Kidney (tissue), 14 donors: ENCODE results near the gene PNMA8C. TPM values are rescaled to one million over a fixed set of nuclear protein-coding genes. Genes with fewer than 3 reads are reported as not detected.
A peak's percentile ranks its signal among the peaks of the same experiment; 100 is the strongest.
"Not testable (repeated sequence)": the region's sequence is repeated elsewhere in the genome, so short reads cannot be mapped to it uniquely, and the experiment has no call there.

Source experiments
- DNase-seq, 5 donors: peaks; one replicate each; pipeline ENCODE4 v3.0.0-alpha.2; 2013 to 2020
- FAIRE-seq: peaks from 2 replicates; lab custom pipeline; 2012; peaks lifted over from hg19 to GRCh38; lab: Jason Lieb, UNC
- H3K27ac ChIP-seq, 2 donors: one replicate each; pipeline ENCODE4 v1.7.0; 2013; ENCODE audit warnings: low read depth in 2 of 2, low read length in 2 of 2, inconsistent platforms in 1 of 2
- H3K27me3 ChIP-seq: one replicate; pipeline ENCODE4 v1.7.1; 2013; ENCODE audit warnings: low read length, inconsistent platforms; ENCODE audit not compliant: control insufficient read depth, insufficient read depth
- H3K36me3 ChIP-seq, 3 donors: one replicate each; pipeline versions ENCODE4 v1.7.0 to v1.7.1; 2013; ENCODE audit warnings: low read length in 3 of 3, control low read depth in 1 of 3, inconsistent platforms in 1 of 3; ENCODE audit not compliant: insufficient read depth in 3 of 3, control insufficient read depth in 2 of 3
- H3K4me1 ChIP-seq, 3 donors: one replicate each; pipeline versions ENCODE4 v1.7.0 to v1.7.1; 2013; ENCODE audit warnings: low read length in 3 of 3, inconsistent platforms in 1 of 3, low read depth in 1 of 3; ENCODE audit not compliant: control insufficient read depth in 2 of 3, insufficient read depth in 2 of 3
- H3K4me3 ChIP-seq, 3 donors: one replicate each; pipeline versions ENCODE4 v1.7.0 to v1.8.1; 2013; ENCODE audit warnings: low read length in 3 of 3, control low read depth in 1 of 3, inconsistent platforms in 1 of 3
- H3K9ac ChIP-seq, 3 donors: one replicate each; pipeline versions ENCODE4 v1.7.0 to v1.7.1; 2013; ENCODE audit warnings: low read length in 3 of 3, control low read depth in 1 of 3, inconsistent platforms in 1 of 3
- H3K9me3 ChIP-seq, 3 donors: one replicate each; pipeline versions ENCODE4 v1.7.0 to v1.7.1; 2013; ENCODE audit warnings: low read length in 3 of 3, control low read depth in 1 of 3, inconsistent platforms in 1 of 3; ENCODE audit not compliant: control insufficient read depth in 2 of 3, insufficient read depth in 1 of 3
- CTCF ChIP-seq: IDR thresholded peaks from 3 replicates; pipeline ENCODE4 v1.5.1; 2012; ENCODE audit warnings: mild to moderate bottlenecking, moderate library complexity, borderline replicate concordance; ENCODE audit not compliant: insufficient read depth; ENCODE audit errors: extremely low read depth
- intact Hi-C: fragments of 100-400 bp; cut with DNase I; formaldehyde crosslinking; loops from one replicate; pipeline ENCODE4 v1.11.1; 2022
- polyA plus RNA-seq: library from polyadenylated mRNA; stranded (reverse); fragments of 350-450 nt; fragmentation: Illumina TruSeq; extraction: RNeasy Lipid Tissue Mini Kit (QIAGEN cat#74804); gene quantifications from one replicate; pipeline ENCODE4 v1.2.3, GENCODE V29; 2014; ENCODE audit warnings: low read depth, low replicate concordance; ENCODE audit not compliant: insufficient read depth
- total RNA-seq: library from RNA; stranded (reverse); fragmentation: NEBNext Ultra II Directional; extraction: Animal tissue kit (Norgen Biotek cat#: 25700); gene quantifications from one replicate; pipeline ENCODE4 v1.2.1, GENCODE V29; 2021
- donor health status: control.
- donor health status: control.
- donor health status: control.
- donor health status: control.
- donor health status: control.
- donor health status: DM: yes; HTN: yes; CAD: no.
- donor health status: Normal renal cell carcinoma (clear cell type).

The PNMA8C gene
- total and polyA plus RNA-seq, 2 donors from 2014 or later = 0.09 TPM

- H3K4me1 ChIP-seq = no peaks in the 10 kb centered on the region
- intact Hi-C loops = no loop called here
- H3K36me3 ChIP-seq = no peaks in the 10 kb centered on the region
- no peaks in the 10 kb centered on the region for H3K27me3 ChIP-seq
- H3K9ac ChIP-seq = no peak overlapping the region
- no peak for TF ChIP-seq CTCF
- no peak overlapping the region for H3K27ac ChIP-seq
- no peaks in the 10 kb centered on the region for H3K9me3 ChIP-seq
- DNase-seq = no peak
- no peak for FAIRE-seq
- no peak overlapping the region for H3K4me3 ChIP-seq
Measured at GRCh38 chr19:46435009-46435408, 6.3 kb upstream of the PNMA8C start.

GRCh38 chr19:46433470-46433869, 4.7 kb upstream of the PNMA8C start:
- H3K27ac ChIP-seq, H3K27me3 ChIP-seq, DNase-seq, H3K4me3 ChIP-seq, H3K9ac ChIP-seq, H3K36me3 ChIP-seq, H3K9me3 ChIP-seq, H3K4me1 ChIP-seq, FAIRE-seq, intact Hi-C loops: not testable (repeated sequence)

- Histone ChIP-seq H3K4me3 (no peak overlapping the region), H3K9ac (no peak overlapping the region), H3K36me3 (no peaks in the 10 kb centered on the region), H3K4me1 (peaks cover 0 to 8% (median 3%) of the 10 kb centered on the region in 3 donors), H3K9me3 (no peaks in the 10 kb centered on the region), H3K27ac (no peak overlapping the region), H3K27me3 (no peaks in the 10 kb centered on the region)
- FAIRE-seq = no peak
- peak in 2 of 5 donors; percentile 32 to 53 for DNase-seq
- TF ChIP-seq CTCF = no peak
- intact Hi-C loops = no loop called here
Measured at GRCh38 chr19:46431824-46432223, 3.1 kb upstream of the PNMA8C start.

GRCh38 chr19:46429999-46430398, 1.3 kb upstream of the PNMA8C start:
- no peaks in the 10 kb centered on the region for H3K36me3 ChIP-seq
- H3K9ac ChIP-seq = no peak overlapping the region
- no peak for TF ChIP-seq CTCF
- intact Hi-C loops = no loop called here
- no peaks in the 10 kb centered on the region for H3K27me3 ChIP-seq
- H3K9me3 ChIP-seq = no peaks in the 10 kb centered on the region
- peaks cover 2 to 9% (median 8%) of the 10 kb centered on the region in 3 donors for H3K4me1 ChIP-seq
- H3K4me3 ChIP-seq = no peak overlapping the region
- FAIRE-seq (no peak), DNase-seq (no peak)
- no peak overlapping the region for H3K27ac ChIP-seq
